Activated T-cell treated with anti-CD3 and anti-CD28 coated beads, Interleukin-2, amount 50 U/mL, for 24 hours (primary cell): ENCODE measurements around the gene BDKRB1.

ENCODE experiments used
- DNase-seq: peaks from one replicate; pipeline ENCODE4 v3.0.0-alpha.2; 2020
- H3K27ac Mint-ChIP-seq: 2 replicates; pipeline ENCODE4 v1.8.0; 2020; ENCODE audit warnings: mild to moderate bottlenecking, mixed read lengths
- H3K27me3 Mint-ChIP-seq: 2 replicates; pipeline ENCODE4 v1.8.0; 2020; ENCODE audit warnings: mixed read lengths
- H3K36me3 Mint-ChIP-seq: 2 replicates; pipeline ENCODE4 v1.8.0; 2020; ENCODE audit warnings: low read depth, mixed read lengths
- H3K4me1 Mint-ChIP-seq: 2 replicates; pipeline ENCODE4 v1.8.0; 2020; ENCODE audit warnings: low read depth, mixed read lengths
- H3K4me3 Mint-ChIP-seq: 2 replicates; pipeline ENCODE4 v1.8.0; 2020; ENCODE audit warnings: mild to moderate bottlenecking, moderate library complexity, mixed read lengths
- H3K9me3 Mint-ChIP-seq: 2 replicates; pipeline ENCODE4 v1.8.0; 2020; ENCODE audit warnings: mixed read lengths

Gene BDKRB1

DNA sequence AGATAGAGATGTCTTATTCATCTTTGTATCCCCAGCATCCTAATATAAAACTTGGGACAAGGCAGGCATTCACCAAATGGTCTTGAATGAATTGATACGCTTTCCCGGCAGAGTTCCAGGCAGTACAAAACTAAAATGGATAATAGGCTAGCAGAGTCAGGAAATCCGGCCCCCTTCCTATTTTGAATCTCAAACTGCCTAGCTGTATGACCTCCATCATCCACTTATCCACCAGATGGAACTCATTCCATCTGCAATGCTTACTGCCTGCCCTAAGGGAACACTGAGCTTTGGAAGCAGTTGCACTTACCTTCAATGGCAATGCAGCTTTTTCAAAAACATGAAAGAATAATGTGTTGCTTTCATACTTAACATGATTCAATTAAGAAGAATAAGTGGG, 43.4 kb downstream of the BDKRB1 start:
- H3K9me3 Mint-ChIP-seq, result no peaks in the 10 kb centered on the region

DNA sequence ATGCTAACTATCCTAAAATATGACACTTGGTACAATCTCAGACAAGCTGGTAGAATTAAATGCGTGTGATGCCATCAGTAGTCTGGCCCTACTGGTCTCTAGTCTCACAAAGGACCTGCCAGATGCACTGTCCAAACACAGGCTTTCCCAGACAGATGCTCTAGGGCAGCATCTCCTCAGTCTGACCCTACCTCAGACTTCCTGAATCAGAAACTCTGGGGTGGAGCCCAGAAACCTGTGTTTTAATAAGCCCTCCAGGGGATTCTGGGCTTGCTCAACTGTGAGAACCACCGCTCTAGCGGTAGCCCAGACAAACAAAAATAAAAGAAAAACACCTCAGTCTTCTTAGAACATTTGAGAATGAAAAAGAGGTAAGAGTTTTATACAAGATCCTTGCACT, 48.0 kb downstream of the BDKRB1 start:
- H3K27ac Mint-ChIP-seq, result no peak overlapping the region
- peaks cover 85% of the 10 kb centered on the region for H3K36me3 Mint-ChIP-seq
- H3K9me3 Mint-ChIP-seq, result no peaks in the 10 kb centered on the region
- H3K4me1 Mint-ChIP-seq, result no peaks in the 10 kb centered on the region
- no peaks in the 10 kb centered on the region for H3K27me3 Mint-ChIP-seq
- H3K4me3 Mint-ChIP-seq, result no peak overlapping the region
- no peak for DNase-seq

More for the DNA sequence above, 43.4 kb downstream of the BDKRB1 start:
- H3K4me3 Mint-ChIP-seq, result no peak overlapping the region
- DNase-seq, result no peak
- no peaks in the 10 kb centered on the region for H3K4me1 Mint-ChIP-seq
- H3K36me3 Mint-ChIP-seq, result peaks cover 66% of the 10 kb centered on the region
- no peak overlapping the region for H3K27ac Mint-ChIP-seq
- no peaks in the 10 kb centered on the region for H3K27me3 Mint-ChIP-seq

DNA sequence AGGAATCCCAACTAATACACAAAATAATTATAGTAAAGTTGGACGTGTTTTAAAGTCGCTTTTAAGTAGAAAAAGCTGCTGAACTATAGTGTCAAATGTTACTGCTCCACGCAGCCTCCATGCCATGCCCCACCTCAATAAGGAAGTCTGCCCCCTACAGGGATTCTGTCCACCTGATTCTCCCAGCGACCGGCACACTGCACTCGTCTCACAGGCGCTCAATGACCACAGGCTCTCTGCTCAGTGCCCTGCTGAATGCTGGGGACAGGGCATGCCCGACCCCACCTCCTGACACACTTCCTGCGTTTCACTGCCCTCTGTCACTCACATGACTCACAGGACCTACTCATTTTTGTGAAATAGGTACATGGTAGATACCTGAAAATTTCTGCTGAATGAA, 48.9 kb downstream of the BDKRB1 start:
- Mint-ChIP-seq H3K4me1 (no peaks in the 10 kb centered on the region), H3K4me3 (no peak overlapping the region), H3K9me3 (no peaks in the 10 kb centered on the region), H3K27ac (no peak overlapping the region), H3K27me3 (no peaks in the 10 kb centered on the region), H3K36me3 (peaks cover 86% of the 10 kb centered on the region)
- no peak for DNase-seq

DNA sequence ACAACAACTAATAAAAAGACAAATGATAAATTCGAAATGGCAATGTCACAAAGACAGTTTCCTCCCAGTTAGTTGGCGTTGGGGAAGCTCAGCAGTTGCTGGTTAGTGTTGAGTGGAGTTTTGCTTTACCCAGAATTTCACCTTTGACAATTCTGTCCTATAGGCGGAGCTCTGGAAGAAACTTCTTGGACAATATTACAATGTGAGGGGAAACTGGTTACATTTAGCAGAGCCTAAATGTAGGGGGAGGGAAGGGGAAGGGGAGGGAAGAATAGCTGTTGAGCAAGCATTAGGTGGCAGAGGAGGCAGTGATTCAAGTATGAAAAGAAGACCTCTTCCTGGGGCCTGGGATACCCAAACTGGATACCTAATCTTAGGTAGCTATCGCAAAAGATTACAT, 51.4 kb downstream of the BDKRB1 start:
- Mint-ChIP-seq H3K27ac (no peak overlapping the region), H3K4me1 (no peaks in the 10 kb centered on the region), H3K4me3 (no peak overlapping the region), H3K27me3 (no peaks in the 10 kb centered on the region), H3K9me3 (no peaks in the 10 kb centered on the region), H3K36me3 (peaks cover 85% of the 10 kb centered on the region)
- DNase-seq, result no peak

DNA sequence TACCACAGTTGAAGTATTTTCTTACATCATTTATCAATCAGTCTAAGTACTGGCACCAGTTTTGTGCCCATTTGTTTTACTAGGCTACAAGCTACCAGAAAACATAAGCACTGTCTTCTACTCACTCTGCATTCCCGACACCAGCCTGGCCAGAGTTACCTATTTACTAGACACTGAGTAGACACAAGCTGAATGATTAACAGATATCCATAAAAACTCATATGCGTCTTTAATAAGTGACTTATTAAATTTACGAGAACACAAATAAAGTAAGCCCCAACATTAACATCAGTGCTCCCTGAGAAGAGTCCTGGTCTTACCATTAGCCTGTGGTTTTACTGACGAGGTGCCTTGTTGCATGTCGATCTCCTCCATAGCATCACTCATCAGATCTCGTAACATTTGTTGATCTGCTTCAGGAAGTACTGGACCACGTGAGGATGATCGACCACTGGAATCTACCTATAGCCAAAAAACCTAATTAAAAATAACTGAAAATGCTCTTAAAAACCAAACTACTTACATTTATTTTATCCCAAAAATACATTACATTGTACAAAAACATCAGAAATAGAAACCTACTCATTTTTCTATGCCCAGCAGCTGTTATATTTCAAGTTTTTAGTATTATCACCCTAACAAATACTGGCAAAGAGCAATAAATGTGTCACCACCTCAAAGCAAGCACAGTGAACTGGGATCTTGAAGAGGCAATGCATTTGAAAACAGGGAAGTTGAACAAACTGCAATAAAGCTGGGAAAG, 53.3 kb downstream of the BDKRB1 start:
- Mint-ChIP-seq H3K4me3 (no peak overlapping the region), H3K36me3 (peaks cover 85% of the 10 kb centered on the region), H3K27me3 (no peaks in the 10 kb centered on the region)

DNA sequence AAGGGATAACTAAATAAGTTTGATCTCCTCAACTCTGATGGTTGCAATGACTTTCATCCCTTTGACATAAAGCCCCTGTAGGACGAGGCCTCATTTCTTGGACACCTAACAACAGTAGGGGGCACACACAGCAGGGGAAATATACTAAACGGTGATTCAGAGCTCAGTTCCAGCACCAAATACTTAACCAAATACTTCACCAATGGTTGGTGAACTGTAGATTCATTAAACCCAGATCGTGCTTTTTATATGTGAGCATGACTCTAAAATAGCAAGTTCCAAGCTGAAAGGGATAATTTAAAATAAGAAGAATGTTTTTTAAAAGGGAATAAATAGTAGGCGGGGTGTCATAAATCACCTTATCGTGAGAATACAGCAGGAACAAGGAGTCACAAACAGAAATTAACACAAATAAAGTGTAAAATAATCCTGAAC, 53.9 kb downstream of the BDKRB1 start:
- H3K9me3 Mint-ChIP-seq, result no peaks in the 10 kb centered on the region
- no peak for DNase-seq
- H3K4me3 Mint-ChIP-seq, result no peak overlapping the region
- H3K4me1 Mint-ChIP-seq, result no peaks in the 10 kb centered on the region
- no peaks in the 10 kb centered on the region for H3K27me3 Mint-ChIP-seq
- peaks cover 85% of the 10 kb centered on the region for H3K36me3 Mint-ChIP-seq
- H3K27ac Mint-ChIP-seq, result no peak overlapping the region

More for the DNA sequence above, 53.3 kb downstream of the BDKRB1 start:
- no peak overlapping the region for H3K27ac Mint-ChIP-seq
- H3K4me1 Mint-ChIP-seq, result no peaks in the 10 kb centered on the region
- no peak for DNase-seq
- no peaks in the 10 kb centered on the region for H3K9me3 Mint-ChIP-seq

DNA sequence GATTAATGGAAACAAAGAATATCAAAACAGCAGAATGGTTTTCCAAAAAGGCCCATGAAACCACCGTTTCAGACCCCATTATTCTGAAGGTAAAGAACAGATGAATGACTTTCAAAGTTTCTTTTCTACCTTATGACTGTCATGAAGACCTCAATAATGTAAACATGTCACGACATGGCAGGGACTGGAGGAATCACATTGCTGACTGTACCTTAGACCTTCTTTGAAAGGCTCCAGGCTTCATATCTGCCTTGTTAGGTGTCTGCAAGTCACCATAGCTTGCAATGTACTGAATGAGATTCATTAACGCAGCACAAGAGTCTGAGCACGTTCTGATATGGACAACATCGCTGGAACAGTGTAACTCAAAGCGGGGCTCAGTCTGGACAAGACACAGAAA, 54.9 kb downstream of the BDKRB1 start:
- Mint-ChIP-seq H3K4me1 (no peaks in the 10 kb centered on the region), H3K4me3 (no peak overlapping the region), H3K27me3 (no peaks in the 10 kb centered on the region), H3K36me3 (peaks cover 86% of the 10 kb centered on the region), H3K27ac (no peak overlapping the region), H3K9me3 (no peaks in the 10 kb centered on the region)
- DNase-seq, result no peak
